NCI-H2081 treated with DMSO at 0.1 percent for 48 hours (cell line): Measurements from ENCODE around the gene BAZ2A.

Experiments used
- DNase-seq: peaks from one replicate; lab custom pipeline; 2025; lab: John Stamatoyannopoulos, UW

The BAZ2A gene

DNA sequence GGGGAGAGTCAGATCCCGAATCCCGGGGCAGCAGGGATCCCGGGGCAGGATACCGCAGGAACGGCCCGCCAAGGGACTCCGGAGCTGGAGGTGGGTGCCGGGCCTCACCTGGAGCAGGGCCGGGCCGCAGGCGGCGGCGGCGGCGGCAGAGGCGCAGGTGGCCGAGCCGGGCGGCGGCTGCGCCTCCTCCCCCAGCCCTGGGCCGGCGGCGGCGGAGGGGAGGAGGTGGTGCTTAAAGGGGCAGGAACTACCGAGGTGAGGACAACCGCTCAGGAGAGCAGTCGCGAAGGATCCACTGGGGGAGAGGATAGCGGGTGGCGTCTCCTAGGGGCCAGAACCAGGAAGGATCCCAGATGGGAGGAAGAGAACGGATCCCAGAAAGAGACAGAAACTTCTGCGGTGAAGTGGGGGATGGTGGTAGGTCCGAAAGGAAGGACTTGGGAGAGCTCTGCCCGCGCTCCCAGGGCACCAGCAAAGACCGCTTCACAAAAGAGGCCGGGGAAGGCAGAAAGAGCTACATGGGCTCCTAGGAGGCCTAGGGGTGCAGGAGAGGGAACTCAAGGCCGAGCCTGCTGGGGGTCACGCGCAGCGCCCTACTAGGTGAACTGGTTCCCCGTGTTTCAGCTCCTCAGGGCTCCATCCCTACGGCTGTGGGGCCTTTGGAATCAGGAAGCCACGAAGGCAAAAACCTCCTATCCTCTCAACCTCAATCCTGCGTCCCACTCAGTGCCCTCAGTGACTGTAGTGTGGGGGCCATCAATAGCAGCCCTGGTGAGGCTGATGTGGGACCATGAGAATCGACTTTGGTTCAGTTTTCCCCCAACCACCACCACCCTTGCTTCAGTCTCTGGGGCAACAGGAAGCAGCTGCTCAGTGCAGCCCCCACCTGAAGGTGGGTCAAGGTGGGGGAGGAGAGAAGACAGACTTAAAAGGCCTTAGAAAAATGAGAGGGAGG lies 5.0 kb upstream of the BAZ2A start:
- no peak for DNase-seq

DNA sequence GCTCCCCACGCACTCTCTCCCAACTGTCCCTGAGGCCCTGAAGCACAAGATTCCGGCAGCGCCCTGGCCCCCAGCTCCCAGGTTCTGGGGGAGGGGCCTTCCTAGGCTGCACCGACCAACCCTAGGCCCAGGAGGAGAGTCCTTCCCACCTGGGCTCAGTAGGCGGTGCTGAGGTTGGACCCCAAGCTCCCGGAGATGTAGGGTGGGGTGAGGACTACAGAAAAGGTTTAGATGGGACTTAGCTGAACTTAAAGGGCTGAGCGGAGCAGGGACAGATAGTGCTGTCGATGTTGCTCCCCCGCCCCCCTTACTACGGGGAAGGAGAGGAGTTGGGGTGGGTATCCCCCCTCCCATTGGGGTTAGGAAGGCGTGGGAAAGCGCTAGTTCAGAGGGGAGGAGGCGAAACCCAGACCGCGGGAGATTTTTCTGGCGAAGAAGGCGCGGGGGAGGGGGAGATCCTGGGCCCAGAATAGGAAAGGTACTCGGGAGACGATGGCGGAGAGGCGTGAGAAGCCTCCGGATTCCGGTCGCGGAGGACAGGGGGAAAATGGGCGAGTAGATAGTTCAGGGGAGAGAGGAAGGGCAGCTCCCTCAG lies 4.2 kb upstream of the BAZ2A start:
- no peak for DNase-seq

DNA sequence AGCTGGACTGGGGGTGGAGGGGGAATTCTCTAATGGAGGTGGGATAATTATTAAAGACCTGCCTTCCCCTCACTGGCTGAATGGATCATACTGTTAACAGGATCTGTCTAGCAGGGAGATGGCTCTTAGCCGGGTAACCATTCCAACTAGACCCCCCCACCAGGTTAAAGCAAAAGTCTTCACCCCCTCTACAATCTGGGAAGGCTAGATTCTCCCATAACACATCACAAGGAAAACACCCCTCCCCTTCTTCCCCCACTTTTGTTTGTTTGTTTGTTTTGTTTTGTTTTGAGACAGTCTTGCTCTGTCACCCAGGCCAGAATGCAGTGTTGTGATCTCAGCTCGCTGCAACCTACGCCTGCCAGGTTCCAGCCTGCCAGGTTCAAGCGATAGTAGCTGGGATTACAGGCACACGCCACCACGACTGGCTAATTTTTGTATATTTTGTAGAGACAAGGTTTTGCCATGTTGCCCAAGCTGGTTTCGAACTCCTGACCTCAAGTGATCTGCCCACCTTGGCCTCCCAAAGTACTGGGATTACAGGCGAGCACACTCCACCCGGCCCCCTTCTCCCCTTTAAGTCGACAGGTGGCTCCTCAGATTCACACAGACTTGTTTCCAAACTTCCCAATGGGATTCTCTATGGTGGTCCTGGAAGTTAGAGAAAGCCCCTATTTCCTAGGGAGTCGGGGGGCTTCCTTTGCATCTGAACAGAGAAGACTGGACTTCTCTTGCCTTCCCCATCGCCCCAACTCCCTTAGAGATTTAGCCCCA lies 3.5 kb upstream of the BAZ2A start:
- no peak for DNase-seq

DNA sequence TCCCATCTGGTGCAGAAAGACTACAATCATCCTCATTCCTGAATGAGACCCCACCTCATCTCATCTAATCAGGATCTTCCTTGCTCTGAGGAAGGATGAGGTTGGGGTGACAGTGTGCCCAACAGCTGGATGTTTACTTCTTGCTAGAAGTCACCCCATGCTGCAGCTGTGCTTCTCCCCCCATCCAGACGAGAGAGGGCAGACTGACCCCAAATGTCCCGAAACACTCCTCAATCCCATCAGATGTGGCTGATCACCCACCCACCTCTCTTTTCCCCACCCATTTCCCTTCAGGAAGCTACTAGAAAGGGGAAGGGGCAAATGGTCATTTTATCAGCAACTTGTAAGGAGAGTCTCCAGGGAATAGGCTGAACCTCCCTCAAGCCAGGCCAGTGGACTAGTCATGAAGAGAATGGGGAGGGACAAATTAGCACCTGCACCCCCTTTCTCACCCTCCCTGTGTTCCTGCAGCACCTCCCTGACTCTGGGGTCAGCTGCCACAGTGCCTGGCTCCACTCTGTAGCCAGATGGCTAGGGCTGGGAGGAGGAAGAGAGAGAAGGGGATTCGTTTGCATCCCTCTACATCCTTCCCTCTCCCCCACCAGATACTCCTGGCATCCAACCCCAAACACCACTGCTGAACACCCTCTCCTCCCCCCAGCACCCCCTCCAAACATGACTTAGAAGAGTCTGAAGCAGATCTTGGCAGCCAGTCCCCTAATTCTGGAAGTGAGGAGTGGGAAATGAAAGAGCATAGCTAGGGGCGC lies 2.8 kb upstream of the BAZ2A start:
- DNase-seq = no peak

DNA sequence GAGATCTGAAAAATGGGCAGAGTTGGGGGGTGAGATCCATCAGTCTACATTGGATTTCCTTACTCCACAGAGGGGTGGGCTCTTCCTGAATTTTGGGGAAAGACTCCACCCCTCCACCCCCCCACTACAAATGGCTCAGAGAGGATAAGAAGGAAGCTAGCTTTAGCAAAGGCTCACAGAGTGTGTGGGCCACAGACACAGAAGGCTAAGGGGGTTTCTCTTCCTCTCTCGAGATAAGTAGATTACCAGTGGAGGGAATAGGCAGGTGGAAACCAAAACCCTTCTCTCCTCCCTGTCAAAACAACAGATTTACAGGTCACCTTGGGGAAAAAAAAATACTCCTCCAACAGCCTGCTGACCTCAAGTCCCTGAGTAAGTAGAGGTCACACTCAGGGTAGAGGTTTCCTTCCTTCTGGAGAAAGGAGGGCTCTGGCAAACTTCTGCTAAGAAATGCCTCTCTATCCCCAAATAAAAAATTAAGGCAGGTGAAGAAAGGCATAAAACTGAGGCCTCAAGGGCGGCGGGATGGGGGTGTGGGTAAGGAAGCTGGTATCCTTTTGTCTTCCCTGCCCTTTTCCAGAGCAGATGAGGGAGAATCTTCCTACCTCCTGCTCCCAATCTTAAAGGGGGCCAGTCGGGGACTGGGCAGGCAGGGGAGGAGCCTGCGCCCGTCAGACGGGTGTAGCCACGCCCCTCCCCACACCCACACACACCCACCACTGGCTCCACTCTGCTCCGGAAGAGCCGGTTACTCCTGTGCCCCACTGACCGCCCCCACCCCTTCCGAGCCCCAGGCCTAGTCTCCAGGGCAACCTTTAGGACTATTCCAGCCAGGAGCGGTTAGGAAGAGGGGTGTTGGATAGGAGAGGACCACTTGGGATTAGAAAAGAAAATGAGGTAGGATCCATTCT lies 1.9 kb upstream of the BAZ2A start:
- DNase-seq = no peak

DNA sequence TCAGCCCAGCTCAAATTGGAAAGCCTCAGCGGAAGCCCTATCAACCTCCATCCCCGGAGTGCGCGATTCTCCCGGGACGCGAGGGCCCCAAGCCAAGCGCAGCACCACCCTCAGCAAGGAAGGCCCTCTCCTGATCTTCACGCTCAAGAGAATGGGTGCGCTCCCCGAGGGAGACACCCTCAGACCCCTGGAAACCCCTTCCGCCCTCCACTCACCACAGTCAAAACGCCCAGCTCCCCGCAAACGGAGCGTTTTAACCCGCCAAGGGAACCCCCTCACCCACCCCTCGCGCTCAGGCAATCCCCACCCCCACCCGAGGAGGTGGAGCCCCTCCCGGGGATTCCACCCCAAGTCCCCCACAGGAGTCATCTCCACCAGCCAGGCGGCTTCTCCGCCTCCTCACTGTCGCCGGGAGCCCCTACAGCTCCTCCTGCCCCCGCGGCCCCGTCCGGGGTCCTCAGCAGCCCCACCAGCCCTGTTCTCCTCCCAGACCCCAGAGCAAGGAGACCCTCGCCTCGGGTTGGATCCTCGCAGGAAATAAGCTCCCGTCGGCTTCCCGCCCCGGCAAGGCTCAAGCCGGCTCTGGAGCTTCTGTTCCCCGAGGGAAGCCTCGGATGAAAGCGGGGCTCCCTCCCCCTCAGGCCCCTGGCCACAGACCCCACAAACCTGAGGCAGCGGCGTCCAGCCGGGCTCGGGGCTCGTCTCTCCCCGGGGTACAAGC lies 507 bp downstream of the BAZ2A start:
- DNase-seq = no peak

DNA sequence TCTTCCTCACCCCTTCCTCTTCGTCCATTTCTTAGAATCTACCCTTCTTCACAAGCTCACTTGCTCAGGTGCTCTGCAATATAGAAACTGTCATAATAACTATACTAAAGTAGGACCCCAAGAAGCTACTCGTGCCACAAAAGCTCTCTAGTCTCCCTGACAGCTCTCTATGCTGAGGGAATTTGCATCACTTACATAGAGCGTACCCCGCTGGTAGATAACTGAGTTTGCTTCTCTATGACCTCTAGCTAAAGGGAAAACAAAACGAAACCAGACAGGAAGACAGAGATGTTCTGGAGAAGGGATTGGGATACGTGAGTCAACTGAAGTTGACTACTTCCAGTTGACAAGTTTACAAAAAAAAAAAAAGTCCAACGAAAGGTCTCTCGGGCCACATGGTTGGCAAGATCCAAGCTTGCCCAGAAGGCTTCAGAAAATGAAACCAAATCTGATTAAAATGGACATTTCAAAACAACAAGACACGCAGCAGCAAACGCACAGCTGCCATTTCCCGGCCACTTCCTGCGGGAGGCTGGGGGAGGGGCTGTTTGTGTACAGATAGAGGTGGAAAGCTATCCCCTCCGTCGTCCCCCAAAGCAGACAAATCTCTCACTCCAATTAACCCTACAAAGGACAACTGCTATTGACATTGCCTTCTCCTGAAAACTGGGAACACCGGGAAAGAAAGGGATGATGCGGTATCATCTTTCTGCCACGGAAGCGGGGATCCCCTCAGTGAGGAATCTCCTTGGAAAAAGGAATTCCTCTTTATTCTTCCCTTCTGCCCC lies 1.3 kb downstream of the BAZ2A start:
- DNase-seq = no peak

DNA sequence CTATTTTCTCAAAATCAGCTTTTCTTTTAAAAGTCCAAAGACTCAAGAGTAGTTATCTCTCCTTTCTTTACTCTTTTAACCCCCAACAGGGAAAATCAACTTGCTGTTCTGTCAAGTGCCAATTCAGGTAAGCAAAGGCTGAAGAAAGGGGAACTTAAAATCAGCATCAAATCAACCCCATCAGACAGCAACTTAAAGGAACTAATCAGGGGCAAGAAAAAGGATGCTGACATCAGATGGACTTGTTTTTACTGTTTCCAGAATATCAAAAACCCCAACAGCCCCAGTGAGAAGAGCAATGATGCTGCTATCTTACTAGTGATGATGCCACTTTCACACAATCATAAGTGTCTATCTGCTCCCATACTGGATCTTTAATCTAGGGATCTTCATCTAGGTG lies 3.4 kb downstream of the BAZ2A start:
- DNase-seq = no peak

DNA sequence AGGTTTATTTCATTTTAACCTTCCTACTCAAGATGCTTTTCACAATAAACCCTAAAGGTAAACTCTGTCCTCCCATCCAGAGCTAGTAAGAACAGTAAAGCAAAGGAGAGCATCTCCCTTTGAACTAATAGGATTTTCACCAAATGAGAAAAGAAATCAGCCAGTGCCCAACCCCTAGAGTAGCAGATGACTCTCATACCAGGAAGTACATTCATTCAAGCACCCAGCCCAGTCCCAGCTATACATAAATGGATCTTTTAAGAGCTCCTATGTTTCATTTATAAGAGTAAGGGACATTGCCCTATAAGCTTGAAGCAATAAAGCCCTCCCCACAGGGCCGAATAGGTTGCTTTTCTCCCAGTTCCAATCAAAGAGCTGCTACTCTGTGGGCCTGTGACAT lies 7.6 kb downstream of the BAZ2A start:
- DNase-seq = no peak

DNA sequence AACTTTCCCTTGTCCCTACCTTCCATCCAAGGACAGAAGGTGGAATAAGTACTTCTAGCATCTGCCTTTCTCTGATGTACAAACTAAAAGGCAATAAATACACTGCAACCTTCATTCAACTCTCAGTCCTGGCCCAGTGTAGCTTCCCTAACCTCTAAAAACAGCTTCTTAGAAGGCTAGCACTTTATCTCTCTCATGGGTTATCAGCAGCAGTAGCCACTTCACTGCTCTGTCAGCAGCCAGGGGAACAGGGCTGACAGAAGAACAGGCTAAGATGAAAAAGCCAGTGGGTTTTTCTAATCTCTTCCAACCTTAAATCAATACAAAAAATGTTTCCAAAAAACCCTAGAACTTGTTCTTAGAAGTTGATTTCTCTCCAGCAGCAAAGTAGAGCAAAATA lies 13.2 kb downstream of the BAZ2A start:
- no peak for DNase-seq

DNA sequence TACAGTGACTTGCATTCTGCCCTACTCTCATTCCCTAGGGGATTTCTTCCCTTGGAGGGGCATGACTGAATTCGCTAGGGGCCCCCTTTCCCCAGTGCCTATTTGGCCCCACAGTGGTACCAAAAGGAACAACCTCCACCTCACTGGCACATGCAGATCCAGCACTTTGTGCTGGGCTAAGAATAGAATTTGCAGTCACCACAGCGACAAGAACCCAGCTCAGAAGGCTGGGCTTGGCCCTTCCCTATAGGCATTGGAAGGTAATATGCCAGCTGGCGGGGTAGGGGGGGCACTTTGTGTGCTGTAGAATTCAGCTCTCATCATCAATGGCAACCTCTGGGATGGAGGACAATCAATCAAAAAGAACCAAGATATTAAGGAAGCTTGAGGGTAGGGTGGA lies 13.9 kb downstream of the BAZ2A start:
- no peak for DNase-seq

DNA sequence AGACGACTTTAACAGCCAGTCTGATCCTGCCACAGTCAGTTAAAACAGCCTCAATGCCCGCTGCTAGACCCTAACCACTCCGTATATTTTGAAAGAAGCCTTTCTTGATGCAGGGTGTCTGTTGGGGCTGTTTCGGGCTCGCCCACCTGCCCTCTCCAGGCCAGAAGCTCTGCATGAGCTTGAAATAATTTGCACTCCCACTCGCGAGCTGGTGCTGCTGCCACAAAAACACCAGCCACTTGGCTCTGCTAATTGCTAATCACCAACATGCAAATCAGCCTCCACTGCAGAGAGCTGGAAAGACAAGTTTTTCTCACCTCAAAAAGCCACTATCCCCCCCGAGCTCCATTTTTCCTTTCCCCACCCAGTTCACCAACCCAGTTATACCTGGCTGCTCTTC lies 15.5 kb downstream of the BAZ2A start:
- DNase-seq = no peak

DNA sequence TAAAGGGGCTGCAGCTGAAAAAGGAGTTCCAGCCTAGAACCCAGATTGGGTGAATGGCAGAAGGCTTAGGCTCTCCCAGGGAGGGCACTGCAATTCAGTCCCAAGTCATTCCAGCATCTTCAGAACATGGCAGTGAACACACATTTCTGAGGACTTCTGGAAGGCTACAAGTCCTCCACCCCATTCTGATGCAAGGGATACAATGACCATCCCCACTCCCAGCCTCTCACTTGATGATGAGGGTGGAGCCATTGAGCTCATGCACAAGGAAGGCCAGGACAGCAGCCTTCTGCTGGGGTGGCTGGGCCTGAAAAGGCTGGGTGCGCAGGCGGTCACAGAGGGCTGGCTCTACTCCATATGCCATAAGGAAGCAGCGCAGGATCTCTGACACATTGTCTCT lies 25.8 kb downstream of the BAZ2A start:
- no peak for DNase-seq

DNA sequence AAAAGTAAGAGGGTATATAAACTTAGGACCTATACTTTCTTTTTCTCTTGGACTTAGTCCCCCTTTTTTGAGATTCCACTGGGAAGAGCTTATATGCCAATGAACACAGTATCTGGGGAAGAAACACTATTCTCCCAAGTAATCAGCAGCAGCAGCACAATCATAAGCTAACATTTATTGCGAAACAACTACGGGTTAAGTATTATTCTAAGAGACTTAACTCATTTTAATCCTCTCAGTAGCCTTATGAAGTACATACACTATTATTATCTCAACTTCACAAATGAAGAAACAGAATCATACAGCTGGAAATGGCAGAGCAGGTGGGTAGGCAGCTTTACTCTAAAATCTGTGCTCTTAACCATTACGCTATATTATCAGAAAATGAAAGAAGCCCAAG lies 27.9 kb downstream of the BAZ2A start:
- DNase-seq = no peak

DNA sequence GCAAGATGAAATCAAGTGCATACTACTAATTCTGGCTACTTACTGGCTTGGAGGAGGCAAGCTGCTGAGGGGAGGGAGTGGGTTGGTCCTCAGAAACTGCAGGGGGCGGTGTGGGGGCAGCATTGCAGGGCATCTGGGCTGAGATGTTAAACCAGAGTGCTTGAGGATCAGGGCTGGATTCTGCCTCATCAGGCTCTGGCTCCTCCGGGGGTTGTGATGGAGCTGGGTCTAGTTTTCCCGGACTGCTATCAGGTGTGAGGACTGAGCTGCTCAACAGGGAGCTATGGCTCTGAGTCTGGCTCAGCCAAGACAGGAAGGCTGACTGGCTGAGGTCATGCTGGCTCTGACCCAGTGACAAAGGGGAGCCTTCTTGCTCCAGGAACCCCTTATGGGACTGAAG lies 28.6 kb downstream of the BAZ2A start:
- DNase-seq = no peak

DNA sequence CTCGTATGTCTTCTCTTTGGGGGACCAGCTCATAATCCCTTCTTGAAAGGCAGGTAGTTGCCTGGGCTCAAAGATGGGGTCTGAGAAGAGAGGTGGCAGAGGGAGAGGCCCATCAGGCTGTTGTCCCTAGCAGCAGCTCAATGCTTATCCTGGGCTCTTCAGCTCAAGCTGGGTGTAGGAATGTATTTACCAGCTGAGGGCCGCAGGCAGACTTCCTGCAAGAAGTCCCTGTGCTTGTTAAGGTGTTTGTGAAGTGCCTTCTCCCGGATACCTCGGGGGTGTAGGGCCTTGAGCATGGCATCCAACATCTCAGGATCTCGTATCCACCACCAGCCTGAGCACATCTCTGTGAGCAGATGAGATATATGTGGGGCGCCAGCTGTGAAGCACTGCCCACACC lies 29.4 kb downstream of the BAZ2A start:
- DNase-seq = no peak

DNA sequence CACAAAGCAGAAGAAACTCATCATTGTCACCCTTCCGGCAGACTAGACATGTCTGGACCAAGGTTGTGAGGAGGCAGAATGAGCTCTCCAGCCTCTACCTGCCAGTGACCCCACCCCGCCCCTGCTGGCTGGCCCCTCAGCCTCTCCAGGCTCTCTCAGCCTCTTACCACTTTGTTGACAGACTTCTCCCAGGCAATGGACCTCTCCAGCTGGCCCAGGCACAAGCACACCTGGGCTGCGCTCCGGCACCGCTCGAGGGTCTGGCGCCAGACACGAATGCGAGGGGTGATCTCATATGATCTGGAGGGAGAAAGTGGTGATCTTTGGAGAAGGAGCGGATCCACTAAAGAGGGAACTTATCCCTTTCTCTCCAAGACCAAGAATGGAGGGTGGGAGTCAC lies 30.3 kb downstream of the BAZ2A start:
- DNase-seq = no peak

DNA sequence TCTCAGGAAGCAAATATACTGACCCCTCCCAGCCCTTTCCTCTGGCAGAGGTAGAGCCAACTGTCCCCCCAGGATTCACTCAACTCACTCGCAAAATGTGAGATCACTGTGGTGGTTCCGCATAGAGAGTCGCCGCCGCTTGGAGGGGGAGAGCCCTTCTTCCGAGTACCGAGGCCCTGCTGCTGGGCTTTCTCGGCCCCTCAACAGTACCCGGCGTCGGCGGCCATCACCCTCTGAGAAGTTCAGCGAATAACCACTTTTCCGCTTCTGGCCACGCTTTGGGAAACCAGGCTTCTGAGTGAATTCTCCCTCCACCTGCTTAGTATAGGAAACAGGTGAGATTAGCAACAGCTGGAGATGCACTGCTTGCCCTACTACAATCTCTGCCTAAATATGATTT lies 31.1 kb downstream of the BAZ2A start:
- DNase-seq = no peak

DNA sequence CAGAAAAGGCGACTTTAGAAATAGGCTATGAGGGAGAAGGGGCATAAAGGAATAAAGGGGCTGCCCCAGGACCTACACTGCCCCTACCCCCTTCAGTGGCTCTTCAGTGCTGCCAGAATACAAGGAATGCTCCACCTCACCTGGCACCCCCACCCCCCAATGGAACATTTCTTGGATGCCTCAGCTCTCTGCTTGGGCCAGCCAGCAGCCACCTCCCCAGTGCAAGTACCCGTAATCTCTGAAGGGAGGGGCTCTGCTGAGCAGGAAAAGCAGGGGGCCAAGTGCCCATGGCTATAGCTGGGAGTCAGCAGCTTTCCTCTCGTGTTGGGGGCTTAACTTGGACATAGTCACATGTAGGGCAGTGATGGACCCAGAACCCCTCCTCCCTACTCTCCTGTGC lies 33.3 kb downstream of the BAZ2A start:
- DNase-seq = no peak
